OCI-LY1 (cell line): ENCODE data around the gene WFDC10A.

ENCODE experiments used
- H2AFZ ChIP-seq: fragments of 200-600 bp; sonication (generic), shearing (Covaris generic); 2 replicates; pipeline ENCODE4 v1.6.0; 2014; ENCODE audit warnings: antibody characterized with exemption, mild to moderate bottlenecking, low read length
- H3F3A ChIP-seq: fragments of 200-600 bp; sonication (generic), shearing (Covaris generic); 2 replicates; pipeline ENCODE4 v1.6.0; 2014; ENCODE audit warnings: mild to moderate bottlenecking, antibody characterized with exemption, low read length, moderate library complexity; ENCODE audit not compliant: insufficient read depth
- H3K27ac ChIP-seq: fragments of 200-600 bp; sonication (generic); 2 replicates; pipeline ENCODE4 v1.5.1; 2014; ENCODE audit warnings: low read length, mixed run types, mild to moderate bottlenecking, low read depth; ENCODE audit not compliant: poor library complexity, severe bottlenecking
- H3K27me3 ChIP-seq: fragments of 200-600 bp; sonication (generic); 2 replicates; pipeline ENCODE4 v1.6.0; 2014; ENCODE audit warnings: antibody characterized with exemption, mild to moderate bottlenecking, low read length, moderate library complexity; ENCODE audit not compliant: insufficient read depth
- H3K36me3 ChIP-seq: fragments of 200-600 bp; sonication (generic); 2 replicates; pipeline ENCODE4 v1.6.1; 2014; ENCODE audit warnings: mild to moderate bottlenecking, antibody characterized with exemption, low read length, moderate library complexity, mixed read lengths; ENCODE audit not compliant: insufficient read depth
- H3K4me1 ChIP-seq: fragments of 200-600 bp; sonication (generic); 2 replicates; pipeline ENCODE4 v1.5.1; 2014; ENCODE audit warnings: mild to moderate bottlenecking, low read length, moderate library complexity; ENCODE audit not compliant: insufficient read depth, severe bottlenecking
- H3K4me2 ChIP-seq: fragments of 200-600 bp; sonication (generic), shearing (Covaris generic); 2 replicates; pipeline ENCODE4 v1.6.1; 2014; ENCODE audit warnings: low read length
- H3K4me3 ChIP-seq: fragments of 200-600 bp; sonication (generic); 2 replicates; pipeline ENCODE4 v1.5.1; 2014; ENCODE audit warnings: low read length, low read depth, mild to moderate bottlenecking, mixed read lengths; ENCODE audit not compliant: poor library complexity, severe bottlenecking
- H3K79me2 ChIP-seq: fragments of 200-600 bp; shearing (Covaris generic); 2 replicates; pipeline ENCODE4 v1.6.1; 2016; ENCODE audit warnings: mixed run types, low read length, mixed read lengths; ENCODE audit not compliant: insufficient read depth
- H3K9ac ChIP-seq: fragments of 200-600 bp; sonication (generic), shearing (Covaris generic); 2 replicates; pipeline ENCODE4 v1.6.1; 2014; ENCODE audit warnings: mild to moderate bottlenecking, low read length, mixed read lengths
- H3K9me2 ChIP-seq: fragments of 200-600 bp; sonication (generic), shearing (Covaris generic); 2 replicates; pipeline ENCODE4 v1.6.1; 2014; ENCODE audit warnings: low read depth, mild to moderate bottlenecking, low read length, mixed read lengths
- H3K9me3 ChIP-seq: fragments of 200-600 bp; shearing (Covaris generic); 2 replicates; pipeline ENCODE4 v1.6.1; 2014; ENCODE audit warnings: low read length, mixed read lengths
- H4K20me1 ChIP-seq: fragments of 200-600 bp; sonication (generic), shearing (Covaris generic); 2 replicates; pipeline ENCODE4 v1.6.0; 2016; ENCODE audit warnings: mild to moderate bottlenecking, low read length; ENCODE audit not compliant: insufficient read depth
- CTCF ChIP-seq: fragments of 200-600 bp; sonication (generic), shearing (Covaris generic); IDR thresholded peaks from 2 replicates; pipeline ENCODE4 v1.5.1; 2017; ENCODE audit warnings: mild to moderate bottlenecking, antibody characterized with exemption, low read length, moderate library complexity, mixed read lengths
- EZH2 ChIP-seq: fragments of 200-600 bp; sonication (generic), shearing (Covaris generic); IDR thresholded peaks from 2 replicates; pipeline ENCODE4 v1.8.0; 2017; ENCODE audit warnings: borderline replicate concordance, mixed run types, mild to moderate bottlenecking, antibody characterized with exemption, low read length, moderate library complexity, mixed read lengths

Gene WFDC10A

GRCh38 chr20:45612314-45612713 lies 17.2 kb upstream of the WFDC10A start:
- Histone ChIP-seq H3K9ac (no peak overlapping the region), H3K4me2 (no peak overlapping the region), H3K27ac (no peak overlapping the region), H3K36me3 (no peaks in the 10 kb centered on the region), H3K27me3 (no peaks in the 10 kb centered on the region), H3K9me2 (no peaks in the 10 kb centered on the region), H3K9me3 (no peaks in the 10 kb centered on the region), H3F3A (no peaks in the 10 kb centered on the region), H2AFZ (no peak overlapping the region), H4K20me1 (no peaks in the 10 kb centered on the region), H3K79me2 (no peaks in the 10 kb centered on the region), H3K4me1 (no peaks in the 10 kb centered on the region), H3K4me3 (no peak overlapping the region)
- TF ChIP-seq EZH2 (no peak), CTCF (no peak)

- no peaks in the 10 kb centered on the region for H3F3A ChIP-seq
- H3K4me1 ChIP-seq = no peaks in the 10 kb centered on the region
- no peak overlapping the region for H3K9ac ChIP-seq
- no peaks in the 10 kb centered on the region for H3K79me2 ChIP-seq
- H3K9me3 ChIP-seq = no peaks in the 10 kb centered on the region
- no peaks in the 10 kb centered on the region for H3K36me3 ChIP-seq
- no peaks in the 10 kb centered on the region for H3K9me2 ChIP-seq
- H4K20me1 ChIP-seq = no peaks in the 10 kb centered on the region
- H2AFZ ChIP-seq = no peak overlapping the region
- H3K27ac ChIP-seq = no peak overlapping the region
- no peak overlapping the region for H3K4me2 ChIP-seq
- no peaks in the 10 kb centered on the region for H3K27me3 ChIP-seq
- no peak for TF ChIP-seq EZH2
- H3K4me3 ChIP-seq = no peak overlapping the region
Measured at GRCh38 chr20:45617591-45617990, 11.9 kb upstream of the WFDC10A start.

- no peak overlapping the region for H3K4me2 ChIP-seq
- no peak overlapping the region for H2AFZ ChIP-seq
- H3K9me3 ChIP-seq = no peaks in the 10 kb centered on the region
- H3K9me2 ChIP-seq = no peaks in the 10 kb centered on the region
- no peak overlapping the region for H3K4me3 ChIP-seq
- no peaks in the 10 kb centered on the region for H3K36me3 ChIP-seq
- no peaks in the 10 kb centered on the region for H3K27me3 ChIP-seq
- H3K27ac ChIP-seq = no peak overlapping the region
- H3K79me2 ChIP-seq = no peaks in the 10 kb centered on the region
- H3F3A ChIP-seq = no peaks in the 10 kb centered on the region
- TF ChIP-seq CTCF (no peak), EZH2 (no peak)
- H4K20me1 ChIP-seq = no peaks in the 10 kb centered on the region
- H3K4me1 ChIP-seq = no peaks in the 10 kb centered on the region
- H3K9ac ChIP-seq = no peak overlapping the region
Measured at GRCh38 chr20:45621593-45621992, 7.9 kb upstream of the WFDC10A start.

GRCh38 chr20:45626540-45626939 lies 3.0 kb upstream of the WFDC10A start:
- Histone ChIP-seq H3K36me3 (no peaks in the 10 kb centered on the region), H3K4me1 (no peaks in the 10 kb centered on the region), H3K4me2 (no peak overlapping the region), H4K20me1 (no peaks in the 10 kb centered on the region), H3K27ac (no peak overlapping the region), H2AFZ (no peak overlapping the region), H3K27me3 (no peaks in the 10 kb centered on the region), H3K4me3 (no peak overlapping the region), H3K9me2 (no peaks in the 10 kb centered on the region), H3K9ac (no peak overlapping the region), H3K9me3 (no peaks in the 10 kb centered on the region), H3F3A (no peaks in the 10 kb centered on the region), H3K79me2 (no peaks in the 10 kb centered on the region)
- TF ChIP-seq CTCF = no peak
- TF ChIP-seq EZH2 = no peak
